HG03045 (cell line): ENCODE measurements around the gene NARS2.
"Not testable (repeated sequence)": the region's sequence is repeated elsewhere in the genome, so short reads cannot be mapped to it uniquely, and the experiment has no call there.

Experiments
- ATAC-seq: cut with Tn5 transposase; IDR thresholded peaks from one replicate; pipeline ENCODE4 v1.9.1; 2021; ENCODE audit warnings: mild to moderate bottlenecking, moderate library complexity; ENCODE audit not compliant: unreplicated experiment

Gene NARS2

GRCh38 chr11:78576549-78577097 lies 2.0 kb upstream of the NARS2 start:
- no peak for ATAC-seq

DNA sequence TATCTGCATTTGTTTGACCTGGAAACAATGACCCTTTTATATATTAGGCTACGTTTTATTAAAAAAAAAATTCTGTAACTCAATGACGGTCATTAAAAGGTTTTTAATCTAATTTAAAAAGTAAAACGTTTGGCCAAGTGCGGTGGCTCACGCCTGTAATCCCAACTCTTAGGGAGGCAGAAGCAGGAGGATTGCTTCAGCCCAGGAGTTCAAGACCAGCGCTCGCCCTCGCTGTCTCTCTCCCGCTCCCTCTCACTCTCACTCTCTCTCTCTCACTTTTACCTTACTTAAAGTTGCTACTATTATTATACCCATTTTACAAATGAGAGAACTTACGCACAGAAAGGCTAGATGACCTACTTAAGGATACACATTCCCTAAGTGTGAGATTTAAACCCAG lies 814 bp upstream of the NARS2 start:
- no peak for ATAC-seq

DNA sequence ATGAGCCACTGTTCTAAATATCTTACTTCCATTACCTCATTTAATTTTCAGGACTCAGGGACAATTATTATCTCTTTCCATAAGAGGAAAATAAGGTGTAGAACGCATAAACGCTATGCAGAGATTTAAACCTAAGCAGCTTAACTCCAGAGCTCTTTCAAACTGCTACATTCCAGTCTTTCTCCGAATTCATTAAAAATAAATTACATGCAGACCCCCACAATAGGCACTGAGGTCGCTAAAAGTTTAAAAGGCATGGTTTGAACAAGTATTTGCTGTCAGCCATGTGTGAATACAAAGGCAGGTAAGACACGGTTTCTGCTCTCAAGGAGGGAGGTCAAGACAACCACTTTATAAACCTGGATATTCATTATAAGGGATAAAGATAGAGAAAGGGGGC lies 983 bp downstream of the NARS2 start:
- ATAC-seq, result no peak

- ATAC-seq, result no peak
Observed at GRCh38 chr11:78573271-78573670, 1.4 kb downstream of the NARS2 start.

- no peak for ATAC-seq
Observed at GRCh38 chr11:78572394-78572793, 2.3 kb downstream of the NARS2 start.

DNA sequence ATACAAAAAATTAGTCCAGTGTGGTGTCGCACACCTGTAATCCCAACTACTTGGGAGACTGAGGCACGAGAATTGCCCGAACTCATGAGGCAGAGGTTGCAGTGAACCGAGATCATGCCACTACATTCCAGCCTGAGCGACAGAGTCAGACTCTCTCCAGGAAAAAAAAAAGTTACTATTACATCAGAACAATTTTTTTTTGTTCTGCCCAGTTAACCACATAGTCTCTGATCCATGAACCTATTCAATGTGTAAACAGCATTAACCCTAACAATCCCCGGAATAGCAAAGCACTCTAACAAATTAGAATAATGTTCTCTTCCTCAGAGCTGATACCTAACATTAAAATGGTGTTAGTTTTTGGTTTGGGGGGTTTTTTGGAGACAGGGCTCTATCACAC lies 4.6 kb downstream of the NARS2 start:
- no peak for ATAC-seq

GRCh38 chr11:78567209-78567608 lies 7.5 kb downstream of the NARS2 start:
- no peak for ATAC-seq

GRCh38 chr11:78564490-78565467 lies 9.9 kb downstream of the NARS2 start:
- no peak for ATAC-seq

GRCh38 chr11:78564037-78564436 lies 10.6 kb downstream of the NARS2 start:
- ATAC-seq, result not testable (repeated sequence)

DNA sequence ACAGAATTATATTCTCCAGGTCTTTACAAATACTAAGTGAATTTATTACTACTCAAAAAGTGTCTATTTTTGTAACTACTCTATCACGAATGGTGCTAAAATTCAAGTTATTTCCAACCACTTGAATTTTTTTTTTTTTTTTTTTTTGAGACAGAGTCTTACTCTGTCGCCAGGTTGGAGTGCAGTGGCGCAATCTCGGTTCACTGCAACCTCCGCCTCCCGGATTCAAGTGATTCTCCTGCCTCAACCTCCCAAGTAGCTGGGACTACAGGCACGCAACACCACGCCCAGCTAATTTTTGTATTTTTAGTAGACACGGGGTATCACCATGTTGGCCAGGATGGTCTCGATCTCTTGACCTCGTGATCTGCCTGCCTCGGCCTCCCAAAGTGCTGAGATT lies 11.6 kb downstream of the NARS2 start:
- not testable (repeated sequence) for ATAC-seq

DNA sequence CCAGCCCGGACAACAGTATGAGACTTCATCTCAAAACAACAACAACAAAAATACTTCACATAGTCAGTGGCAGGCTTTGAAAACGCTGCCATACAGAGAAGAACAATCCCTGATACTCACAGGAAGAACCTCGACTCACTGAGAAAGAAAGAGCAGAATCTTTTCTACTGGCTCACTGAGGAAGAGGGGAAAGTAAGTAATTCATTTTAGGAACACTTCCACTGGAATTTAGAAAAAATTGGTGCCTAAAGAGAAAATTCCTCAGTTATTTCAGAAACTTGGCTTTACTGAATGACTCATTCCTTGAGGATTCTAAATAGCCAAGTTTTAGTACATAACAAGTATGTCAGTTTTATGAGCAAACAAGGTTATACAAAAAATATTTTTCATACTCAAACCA lies 12.3 kb downstream of the NARS2 start:
- no peak for ATAC-seq

DNA sequence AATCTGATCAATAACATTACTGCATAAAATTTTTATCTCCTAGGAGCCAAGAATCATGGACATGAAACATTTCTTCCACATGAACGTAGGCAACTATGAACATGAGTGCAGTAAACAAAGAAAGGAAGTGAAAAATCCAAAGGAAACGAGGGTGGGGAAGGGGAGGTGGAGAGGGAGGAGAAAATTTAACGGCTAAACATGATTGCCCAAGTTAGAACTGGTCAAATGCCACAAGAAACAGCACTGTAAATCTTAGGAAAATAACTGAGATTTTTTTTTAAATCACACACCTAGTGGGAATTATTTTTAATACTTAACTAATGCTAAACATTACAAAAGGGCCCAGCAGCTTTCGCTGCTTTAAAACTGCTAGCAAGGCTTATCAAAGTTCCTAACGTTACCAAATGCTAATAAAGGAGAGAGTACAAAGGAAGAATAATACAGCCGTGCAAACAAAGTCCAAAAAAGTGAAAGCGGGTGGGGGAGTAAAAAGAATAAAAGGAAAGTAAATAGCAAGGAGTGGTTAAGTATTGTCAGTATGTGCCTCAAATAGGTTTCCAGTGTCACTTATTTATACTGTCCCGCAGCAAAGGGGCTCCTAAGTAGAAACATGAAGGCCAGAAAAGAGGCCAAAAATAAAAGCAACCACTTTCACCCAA lies 13.7 kb downstream of the NARS2 start:
- ATAC-seq, result no peak

DNA sequence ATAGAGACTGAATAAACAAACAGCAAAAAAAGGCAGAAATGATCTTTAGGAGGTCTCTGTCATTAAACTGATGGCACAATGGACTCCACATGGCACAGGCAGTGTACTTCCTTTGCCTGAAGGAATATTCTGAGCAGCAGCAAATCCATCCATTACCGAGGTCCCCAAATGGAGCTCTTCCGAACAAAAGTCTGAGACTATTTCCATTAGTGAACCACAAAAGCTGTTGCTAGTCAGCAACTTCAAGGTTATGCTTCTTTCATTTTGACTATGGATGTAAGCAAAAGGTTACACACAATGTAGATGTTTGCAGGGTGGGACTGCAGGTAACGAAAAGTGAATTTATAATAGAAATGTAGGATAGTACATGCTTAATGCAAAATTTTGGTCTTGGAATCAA lies 14.5 kb downstream of the NARS2 start:
- no peak for ATAC-seq

GRCh38 chr11:78557236-78557635 lies 17.4 kb downstream of the NARS2 start:
- ATAC-seq, result no peak

DNA sequence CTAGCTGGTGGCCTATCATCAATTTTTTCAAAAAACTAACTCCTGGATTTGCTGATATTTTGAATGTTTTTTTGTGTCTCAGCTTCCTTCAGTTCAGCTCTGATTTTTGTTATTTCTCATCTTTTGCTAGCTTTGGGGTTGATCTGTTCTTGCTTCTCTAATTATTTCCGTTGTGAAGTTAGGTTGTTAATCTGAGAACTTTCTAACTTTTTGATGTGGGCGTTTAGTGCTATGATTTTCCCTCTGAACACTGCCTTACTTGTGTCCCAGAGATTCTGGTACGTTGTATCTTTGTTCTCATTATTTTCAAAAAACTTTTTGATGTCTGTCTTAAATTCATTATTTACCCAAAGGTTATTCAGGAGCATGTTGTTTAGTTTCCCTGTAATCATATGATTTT lies 19.1 kb downstream of the NARS2 start:
- no peak for ATAC-seq

DNA sequence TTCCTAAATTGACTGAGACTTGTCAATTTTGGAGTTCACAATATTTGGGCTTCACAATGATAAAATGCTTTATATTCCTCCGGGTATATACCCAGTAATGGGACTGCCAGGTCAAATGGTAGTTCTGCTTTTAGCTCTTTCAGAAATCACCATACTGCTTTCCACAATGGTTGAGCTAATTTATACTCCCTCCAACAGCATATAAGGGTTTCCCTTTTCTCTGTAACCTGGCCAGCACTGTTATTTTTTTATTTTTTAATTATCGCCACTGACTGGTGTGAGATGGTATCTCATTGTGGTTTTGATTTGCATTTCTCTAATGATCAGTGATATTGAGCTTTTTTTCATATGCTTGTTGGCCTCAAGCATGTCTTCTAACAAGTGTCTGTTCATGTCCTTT lies 21.8 kb downstream of the NARS2 start:
- ATAC-seq, result no peak

GRCh38 chr11:78552139-78552538 lies 22.5 kb downstream of the NARS2 start:
- ATAC-seq, result not testable (repeated sequence)

DNA sequence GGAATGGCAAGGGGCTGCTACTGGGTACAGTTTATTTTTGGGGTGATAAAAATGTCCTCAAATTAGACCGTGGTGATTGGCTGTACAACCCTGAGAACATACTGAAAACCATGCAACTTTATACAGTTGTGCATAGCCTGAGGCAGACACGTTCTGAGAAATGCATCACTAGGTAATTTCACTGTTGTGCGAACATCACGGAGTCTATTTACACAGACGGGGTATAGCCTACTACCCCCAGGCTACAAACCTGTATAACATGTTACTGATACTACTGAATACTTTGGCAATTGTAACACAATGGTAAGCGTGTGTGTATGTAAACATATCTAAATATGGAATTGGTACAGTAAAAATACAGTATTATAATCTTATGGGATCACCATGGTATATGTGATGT lies 23.6 kb downstream of the NARS2 start:
- no peak for ATAC-seq

- no peak for ATAC-seq
Observed at GRCh38 chr11:78549624-78550409, 24.8 kb downstream of the NARS2 start.

DNA sequence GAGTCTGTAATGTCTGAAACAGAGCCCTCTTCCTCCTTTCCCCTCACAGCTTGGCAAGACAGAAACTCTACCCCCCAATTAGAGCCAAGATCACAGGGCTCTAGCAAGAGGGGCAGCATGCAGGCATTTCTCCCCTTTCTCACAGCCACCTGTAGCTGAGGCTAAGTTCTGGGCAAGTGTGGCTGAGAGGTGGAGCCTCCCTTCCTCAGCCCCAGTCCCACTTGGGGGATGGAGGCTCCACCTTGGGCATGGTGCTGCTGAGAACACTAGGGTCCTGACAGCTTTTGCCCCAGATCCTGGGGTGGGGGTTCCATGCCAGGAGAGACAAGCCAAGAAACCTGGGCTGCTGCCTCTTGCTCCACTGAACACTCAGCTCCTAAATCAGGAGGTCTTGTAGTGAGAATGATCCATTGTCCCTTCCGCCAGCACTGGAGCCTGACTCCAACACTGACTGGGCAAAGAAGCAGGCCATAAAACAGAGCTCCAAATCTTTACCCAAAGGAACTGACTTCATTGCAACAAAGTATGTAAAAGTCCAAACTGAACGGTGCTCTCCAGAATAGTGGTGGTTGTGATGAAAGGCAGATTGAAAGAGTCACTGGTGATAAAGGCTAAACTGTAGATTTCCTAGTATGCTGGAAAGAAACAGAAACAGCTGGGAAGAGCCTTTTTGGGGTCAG lies 25.6 kb downstream of the NARS2 start:
- ATAC-seq, result no peak
